Upper lobe of right lung (tissue), 1 donor: Measurements from ENCODE around the gene HAO1. TPM values are rescaled to one million over a fixed set of nuclear protein-coding genes. Genes with fewer than 3 reads are reported as not detected.
A peak's percentile ranks its signal among the peaks of the same experiment; 100 is the strongest.

ENCODE experiments used
- ATAC-seq: fragments of 200-7000 bp; cut with Tn5 transposase; one replicate; pipeline ENCODE4 v1.9.1; 2020; ENCODE audit warnings: mild to moderate bottlenecking, moderate library complexity
- DNase-seq: peaks from one replicate; pipeline ENCODE4 v3.0.0-alpha.2; 2020
- H3K27ac ChIP-seq: fragments of 200-600 bp; one replicate; pipeline ENCODE4 v1.8.0; 2022
- H3K27me3 ChIP-seq: fragments of 200-600 bp; one replicate; pipeline ENCODE4 v1.8.0; 2022; ENCODE audit warnings: mild to moderate bottlenecking
- H3K36me3 ChIP-seq: fragments of 200-600 bp; one replicate; pipeline ENCODE4 v1.8.0; 2022
- H3K4me1 ChIP-seq: fragments of 200-600 bp; one replicate; pipeline ENCODE4 v1.8.0; 2022
- H3K4me3 ChIP-seq: fragments of 200-600 bp; one replicate; pipeline ENCODE4 v1.8.0; 2022; ENCODE audit warnings: mild to moderate bottlenecking
- H3K9me3 ChIP-seq: fragments of 200-600 bp; one replicate; pipeline ENCODE4 v1.8.0; 2022
- CTCF ChIP-seq: fragments of 200-600 bp; IDR thresholded peaks from one replicate; pipeline ENCODE4 v1.8.0; 2022; ENCODE audit warnings: antibody characterized with exemption
- intact Hi-C: fragments of 100-400 bp; cut with DNase I; formaldehyde crosslinking; loops from one replicate; pipeline ENCODE4 v1.11.0; 2022
- total RNA-seq: library from RNA; stranded (reverse); fragmentation: NEBNext Ultra II Directional; extraction: Animal tissue kit (Norgen Biotek cat#: 25700); gene quantifications from one replicate; pipeline ENCODE4 v1.2.1, GENCODE V29; 2021
- donor health status: DM: no; HTN: yes; CAD: no; lungs with severe emphysema.

HAO1 gene
- total RNA-seq, 1 donor from 2014 or later: not detected

GRCh38 chr20:7868108-7868507, 72.2 kb downstream of the HAO1 start:
- DNase-seq: no peak
- Histone ChIP-seq H3K27ac (no peak overlapping the region), H3K9me3 (no peaks in the 10 kb centered on the region), H3K4me3 (no peak overlapping the region), H3K27me3 (no peaks in the 10 kb centered on the region), H3K36me3 (no peaks in the 10 kb centered on the region), H3K4me1 (no peaks in the 10 kb centered on the region)
- intact Hi-C loops: no loop called here
- ATAC-seq: no peak
- TF ChIP-seq CTCF: no peak

- no peak for DNase-seq
Observed at GRCh38 chr20:7866285-7866684, 74.0 kb downstream of the HAO1 start.

GRCh38 chr20:7859356-7859802, 80.9 kb downstream of the HAO1 start:
- Histone ChIP-seq H3K4me3 (no peak overlapping the region), H3K9me3 (no peaks in the 10 kb centered on the region), H3K27ac (no peak overlapping the region), H3K36me3 (no peaks in the 10 kb centered on the region), H3K27me3 (no peaks in the 10 kb centered on the region), H3K4me1 (no peaks in the 10 kb centered on the region)
- intact Hi-C loops: no loop called here
- peak; percentile 78 for ATAC-seq
- DNase-seq: no peak
- TF ChIP-seq CTCF: peak; percentile 54

More at GRCh38 chr20:7866285-7866684, 74.0 kb downstream of the HAO1 start:
- Histone ChIP-seq H3K27me3 (no peaks in the 10 kb centered on the region), H3K9me3 (no peaks in the 10 kb centered on the region), H3K4me3 (no peak overlapping the region), H3K4me1 (no peaks in the 10 kb centered on the region), H3K36me3 (no peaks in the 10 kb centered on the region), H3K27ac (no peak overlapping the region)
- intact Hi-C loops: no loop called here
- no peak for ATAC-seq
- no peak for TF ChIP-seq CTCF

GRCh38 chr20:7858734-7859250, 81.5 kb downstream of the HAO1 start:
- intact Hi-C loops: no loop called here
- DNase-seq (no peak), ATAC-seq (no peak)
- Histone ChIP-seq H3K36me3 (no peaks in the 10 kb centered on the region), H3K9me3 (no peaks in the 10 kb centered on the region), H3K4me3 (no peak overlapping the region), H3K4me1 (no peaks in the 10 kb centered on the region), H3K27ac (no peak overlapping the region), H3K27me3 (no peaks in the 10 kb centered on the region)
- no peak for TF ChIP-seq CTCF

GRCh38 chr20:7856756-7857155, 83.5 kb downstream of the HAO1 start:
- DNase-seq: no peak
- intact Hi-C loops: no loop called here
- no peak overlapping the region for H3K27ac ChIP-seq
- no peak for TF ChIP-seq CTCF
- no peaks in the 10 kb centered on the region for H3K36me3 ChIP-seq
- no peaks in the 10 kb centered on the region for H3K4me1 ChIP-seq
- H3K9me3 ChIP-seq: no peaks in the 10 kb centered on the region
- peak; percentile 39 for ATAC-seq
- H3K4me3 ChIP-seq: no peak overlapping the region
- H3K27me3 ChIP-seq: no peaks in the 10 kb centered on the region

GRCh38 chr20:7855545-7855944, 84.7 kb downstream of the HAO1 start:
- no peak for ATAC-seq
- Histone ChIP-seq H3K27me3 (no peaks in the 10 kb centered on the region), H3K36me3 (no peaks in the 10 kb centered on the region), H3K27ac (no peak overlapping the region), H3K9me3 (no peaks in the 10 kb centered on the region), H3K4me1 (no peaks in the 10 kb centered on the region), H3K4me3 (no peak overlapping the region)
- no peak for TF ChIP-seq CTCF
- no peak for DNase-seq
- intact Hi-C loops: no loop called here
